HG03460 (cell line): ENCODE data around the gene PCDHGB3.
"Not testable (repeated sequence)": the region's sequence is repeated elsewhere in the genome, so short reads cannot be mapped to it uniquely, and the experiment has no call there.

Source experiments
- ATAC-seq: cut with Tn5 transposase; IDR thresholded peaks from one replicate; pipeline ENCODE4 v1.9.1; 2021; ENCODE audit not compliant: unreplicated experiment

PCDHGB3 gene

DNA sequence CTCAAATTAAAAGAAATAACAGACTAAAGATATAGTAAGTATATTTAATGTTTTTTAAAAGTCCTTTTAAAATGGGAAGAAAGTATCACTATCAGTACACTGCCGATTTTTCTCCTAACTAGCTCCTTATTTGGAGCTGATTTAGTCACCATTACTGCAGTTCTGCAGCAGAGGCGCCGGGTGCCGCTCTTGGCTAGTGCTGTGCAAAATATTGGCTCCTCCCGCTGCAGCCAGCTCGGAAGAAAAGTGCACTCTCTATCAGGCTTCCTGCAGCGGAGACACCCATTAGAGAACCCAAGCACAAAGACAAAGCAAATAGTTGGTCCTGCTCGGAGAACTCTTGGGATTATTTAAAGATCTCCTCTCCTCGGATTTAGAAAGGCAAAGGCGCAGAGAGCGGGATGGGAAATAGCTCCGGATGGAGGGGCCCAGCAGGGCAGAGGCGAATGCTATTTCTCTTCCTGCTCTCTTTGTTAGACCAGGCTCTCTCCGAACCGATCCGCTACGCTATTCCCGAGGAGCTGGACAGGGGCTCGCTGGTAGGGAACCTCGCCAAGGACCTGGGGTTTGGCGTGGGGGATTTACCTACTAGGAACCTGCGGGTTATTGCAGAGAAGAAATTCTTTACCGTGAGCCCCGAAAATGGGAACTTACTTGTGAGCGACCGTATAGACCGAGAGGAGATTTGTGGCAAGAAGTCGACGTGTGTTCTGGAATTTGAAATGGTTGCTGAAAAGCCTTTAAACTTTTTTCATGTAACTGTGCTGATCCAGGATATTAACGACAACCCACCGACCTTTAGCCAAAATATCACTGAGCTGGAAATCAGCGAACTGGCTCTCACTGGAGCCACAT is at the start of gene PCDHGB3:
Gene PCDHGB3, plus strand, starts transcription at position 249 of the 855 bp plus-strand sequence. Its CDS starts 153 bp downstream, at position 402.
- peak; percentile 88 for ATAC-seq

- no peak for ATAC-seq
These were observed 47.8 kb upstream of the PCDHGB3 start for GRCh38 chr5:141322261-141322660.

DNA sequence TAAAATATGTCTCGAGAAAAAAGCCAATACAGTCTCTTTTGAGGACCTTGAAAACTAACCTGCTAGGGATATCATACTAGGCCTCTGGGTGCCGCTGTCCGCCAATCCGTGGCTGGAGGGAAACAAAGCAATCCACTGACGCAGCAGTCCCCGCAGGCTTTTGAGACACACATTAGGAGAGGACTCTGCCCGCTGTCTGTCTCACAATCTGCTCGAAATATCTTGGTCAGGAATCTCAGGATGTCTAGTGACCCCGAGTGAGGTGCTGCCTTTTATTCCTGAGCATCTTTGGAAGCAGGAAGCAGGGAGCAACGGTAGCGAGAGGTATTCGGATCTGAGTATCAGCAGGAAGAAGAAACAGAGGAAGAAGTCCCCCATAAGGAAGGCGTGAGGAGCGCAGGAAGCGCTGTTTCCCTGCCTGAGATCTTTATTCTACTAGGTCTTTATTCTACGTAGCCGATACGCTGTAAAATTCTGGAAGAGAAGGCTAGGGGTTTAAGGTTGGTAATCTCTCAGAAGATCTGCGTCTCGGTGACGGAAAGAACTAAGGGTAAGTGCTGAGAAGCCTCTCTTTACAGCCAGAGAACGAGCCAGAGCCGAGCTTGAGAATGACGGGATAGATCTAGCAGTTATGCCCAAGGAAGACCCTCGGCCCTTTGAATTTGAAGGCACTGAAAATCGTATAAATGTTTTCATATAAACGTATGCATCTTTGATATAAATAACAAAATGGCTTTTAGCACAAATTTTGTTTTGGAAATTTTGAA is 43.8 kb upstream of the PCDHGB3 start:
- peak; percentile 80 for ATAC-seq

GRCh38 chr5:141328231-141328630 is 41.8 kb upstream of the PCDHGB3 start:
- ATAC-seq, result no peak

GRCh38 chr5:141330299-141331080 is 39.6 kb upstream of the PCDHGB3 start, which contains the start of gene PCDHGA1:
TSS of gene PCDHGA1 (plus strand) at chr5:141330514.
- no peak for ATAC-seq

GRCh38 chr5:141332571-141332970 is 37.5 kb upstream of the PCDHGB3 start:
- ATAC-seq, result not testable (repeated sequence)

DNA sequence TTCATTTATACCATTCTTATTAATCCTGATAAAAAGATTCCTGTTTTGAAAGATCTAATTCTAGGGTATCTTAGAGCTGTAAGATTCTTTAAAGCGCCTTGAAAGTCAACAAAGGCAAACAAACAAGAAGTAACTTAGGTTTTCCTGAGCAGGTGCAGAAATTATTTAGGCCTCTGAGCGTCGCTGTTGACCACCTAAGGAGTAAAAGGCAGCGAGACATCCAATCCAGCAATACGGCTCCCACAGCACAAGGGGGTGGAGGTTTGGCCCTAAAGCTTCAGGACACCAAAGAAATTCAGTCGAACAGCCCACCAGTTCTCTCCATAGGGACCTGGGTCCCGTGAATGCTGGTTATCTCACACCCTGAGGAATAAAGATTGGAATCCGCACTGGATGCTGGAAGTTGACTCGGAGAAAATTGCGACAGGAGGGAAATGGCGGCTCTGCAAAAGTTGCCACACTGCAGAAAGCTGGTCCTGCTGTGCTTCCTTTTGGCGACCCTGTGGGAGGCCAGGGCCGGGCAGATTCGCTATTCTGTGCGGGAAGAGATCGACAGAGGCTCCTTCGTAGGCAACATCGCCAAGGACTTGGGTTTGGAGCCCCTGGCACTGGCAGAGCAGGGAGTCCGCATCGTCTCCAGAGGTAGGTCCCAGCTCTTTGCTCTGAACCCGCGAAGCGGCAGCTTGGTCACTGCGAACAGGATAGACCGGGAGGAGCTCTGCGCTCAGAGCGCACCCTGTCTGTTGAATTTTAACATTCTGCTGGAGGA is 31.3 kb upstream of the PCDHGB3 start, which contains the start of gene PCDHGA2:
Gene PCDHGA2, plus strand, starts transcription at position 223 of the 769 bp plus-strand sequence.
- ATAC-seq, result no peak

- not testable (repeated sequence) for ATAC-seq
These were observed 29.2 kb upstream of the PCDHGB3 start for GRCh38 chr5:141340781-141341354.

DNA sequence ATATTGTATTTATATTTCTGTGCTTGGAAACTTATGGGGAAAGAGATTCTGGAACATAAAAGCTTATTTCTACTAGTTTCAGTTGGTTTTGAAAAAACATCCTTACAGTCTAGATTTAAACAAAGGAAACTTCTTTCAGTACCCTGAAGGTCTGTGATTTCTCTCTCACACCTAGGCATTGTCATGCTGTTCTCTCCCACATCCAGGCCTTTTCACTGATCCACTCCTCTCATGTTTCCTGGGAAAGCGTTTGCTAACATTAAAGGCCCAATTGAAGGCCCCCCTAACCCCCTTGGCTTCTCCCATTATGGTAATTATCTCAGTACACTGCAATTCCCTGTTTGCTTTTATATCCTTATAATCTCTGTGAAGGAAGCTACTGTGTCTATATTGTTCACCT is 27.3 kb upstream of the PCDHGB3 start:
- no peak for ATAC-seq

GRCh38 chr5:141343242-141343952 is 26.6 kb upstream of the PCDHGB3 start, which contains the start of gene PCDHGA3:
TSS of gene PCDHGA3 (plus strand) at chr5:141343829. CDS start at chr5:141344034, 205 bp downstream.
- ATAC-seq, result no peak

DNA sequence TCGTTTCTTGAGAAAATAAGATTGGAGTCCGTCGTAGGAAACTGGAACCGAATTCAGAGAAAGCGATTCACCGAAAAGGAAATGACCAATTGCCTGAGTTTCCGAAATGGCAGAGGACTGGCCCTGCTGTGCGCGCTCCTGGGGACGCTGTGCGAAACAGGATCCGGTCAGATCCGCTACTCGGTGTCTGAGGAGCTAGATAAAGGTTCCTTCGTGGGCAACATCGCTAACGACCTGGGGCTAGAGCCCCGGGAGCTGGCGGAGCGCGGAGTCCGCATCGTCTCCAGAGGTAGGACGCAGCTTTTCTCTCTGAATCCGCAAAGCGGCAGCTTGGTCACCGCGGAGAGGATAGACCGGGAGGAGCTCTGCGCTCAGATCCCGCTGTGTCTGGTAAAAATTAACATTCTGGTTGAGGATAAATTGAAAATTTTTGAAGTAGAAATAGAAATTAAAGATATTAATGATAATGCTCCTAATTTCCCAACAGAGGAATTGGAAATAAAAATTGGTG is 26.0 kb upstream of the PCDHGB3 start:
- no peak for ATAC-seq

- ATAC-seq, result no peak
These were observed 24.7 kb upstream of the PCDHGB3 start for GRCh38 chr5:141345327-141345726.

GRCh38 chr5:141346017-141346416 is 24.0 kb upstream of the PCDHGB3 start:
- not testable (repeated sequence) for ATAC-seq

DNA sequence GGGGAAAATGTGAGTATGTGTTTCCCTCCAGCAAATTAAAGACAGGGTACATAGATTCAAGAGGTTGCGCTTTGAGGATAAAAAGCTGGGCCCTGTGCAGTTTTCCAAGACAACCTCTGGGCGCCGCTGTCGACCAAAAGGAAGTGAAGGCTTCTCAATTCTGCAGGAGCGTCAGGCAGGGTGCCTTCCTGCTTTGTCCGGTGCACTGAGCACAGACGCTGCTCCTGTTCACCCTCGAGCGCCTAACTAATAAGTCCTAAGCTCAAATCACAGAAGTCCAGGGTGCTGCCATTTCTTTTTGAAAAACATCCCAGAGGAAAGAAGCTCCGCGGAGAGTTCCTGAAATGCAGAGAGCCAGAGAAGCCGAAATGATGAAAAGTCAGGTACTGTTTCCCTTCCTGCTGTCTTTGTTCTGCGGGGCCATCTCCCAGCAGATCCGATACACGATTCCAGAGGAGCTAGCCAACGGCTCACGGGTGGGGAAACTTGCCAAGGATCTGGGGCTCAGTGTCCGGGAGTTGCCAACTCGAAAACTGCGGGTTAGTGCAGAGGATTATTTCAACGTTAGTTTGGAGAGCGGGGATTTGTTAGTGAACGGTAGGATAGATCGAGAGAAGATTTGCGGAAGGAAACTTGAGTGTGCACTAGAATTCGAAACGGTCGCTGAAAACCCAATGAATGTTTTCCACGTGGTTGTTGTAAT is 20.0 kb upstream of the PCDHGB3 start, which contains the start of gene PCDHGB1:
Gene PCDHGB1, plus strand, starts transcription at position 183 of the 703 bp plus-strand sequence. Its CDS starts 162 bp downstream, at position 345.
- ATAC-seq, result no peak

DNA sequence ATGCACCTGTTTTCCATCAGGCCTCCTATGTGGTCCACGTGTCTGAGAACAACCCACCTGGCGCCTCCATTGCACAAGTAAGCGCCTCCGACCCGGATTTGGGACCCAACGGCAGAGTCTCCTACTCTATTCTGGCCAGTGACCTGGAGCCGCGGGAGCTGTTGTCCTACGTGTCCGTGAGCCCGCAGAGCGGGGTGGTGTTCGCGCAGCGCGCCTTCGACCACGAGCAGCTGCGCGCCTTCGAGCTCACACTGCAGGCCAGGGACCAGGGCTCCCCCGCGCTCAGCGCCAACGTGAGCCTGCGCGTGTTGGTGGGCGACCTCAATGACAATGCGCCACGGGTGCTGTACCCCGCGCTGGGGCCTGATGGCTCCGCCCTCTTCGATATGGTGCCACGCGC is 18.5 kb upstream of the PCDHGB3 start:
- no peak for ATAC-seq

DNA sequence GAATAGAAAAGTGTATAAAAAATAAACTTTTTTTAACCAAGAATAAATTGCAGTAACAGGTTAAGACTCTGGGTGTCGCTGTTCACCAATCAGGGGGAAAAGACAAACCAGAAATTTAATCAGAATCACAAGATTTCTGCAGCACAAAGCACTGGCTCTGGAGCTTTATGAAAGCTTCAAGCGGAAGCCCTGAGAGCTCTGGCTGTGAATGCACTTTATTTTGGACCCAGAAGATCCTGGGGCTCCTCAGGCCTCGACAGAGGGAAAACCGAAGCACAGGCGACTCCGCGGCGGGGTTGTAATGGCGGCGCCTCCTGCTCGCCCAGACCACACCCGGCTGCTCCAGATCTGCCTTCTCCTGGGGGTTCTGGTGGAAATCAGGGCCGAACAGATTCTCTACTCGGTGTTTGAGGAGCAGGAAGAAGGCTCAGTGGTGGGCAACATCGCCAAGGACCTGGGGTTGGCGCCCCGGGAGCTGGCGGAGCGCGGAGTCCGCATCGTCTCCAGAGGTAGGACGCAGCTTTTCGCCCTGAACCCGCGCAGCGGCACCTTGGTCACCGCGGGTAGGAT is 15.1 kb upstream of the PCDHGB3 start, which contains the start of gene PCDHGA4:
Gene PCDHGA4, plus strand, starts transcription at position 122 of the 570 bp plus-strand sequence. Its CDS starts 87 bp downstream, at position 209.
- no peak for ATAC-seq

GRCh38 chr5:141355641-141356040 is 14.4 kb upstream of the PCDHGB3 start:
- ATAC-seq, result no peak

- no peak for ATAC-seq
These were observed 13.9 kb upstream of the PCDHGB3 start for GRCh38 chr5:141356133-141356532.
